Mucosa of descending colon (tissue), 3 donors: ENCODE data around the gene FAM107B. TPM values are rescaled to one million over a fixed set of nuclear protein-coding genes. Genes with fewer than 3 reads are reported as not detected.

ENCODE experiments used
- ATAC-seq: fragments of 200-7000 bp; cut with Tn5 transposase; one replicate; pipeline ENCODE4 v1.9.1; 2020; ENCODE audit warnings: mild to moderate bottlenecking, moderate library complexity
- DNase-seq, 3 donors: peaks; one replicate each; pipeline ENCODE4 v3.0.0-alpha.2; 2020
- H3K36me3 ChIP-seq: fragments of 200-600 bp; one replicate; pipeline ENCODE4 v1.8.0; 2021; ENCODE audit warnings: low read depth, mild to moderate bottlenecking
- H3K4me1 ChIP-seq: fragments of 200-600 bp; one replicate; pipeline ENCODE4 v1.8.0; 2021; ENCODE audit warnings: low read depth, mild to moderate bottlenecking
- H3K4me3 ChIP-seq: fragments of 200-600 bp; one replicate; pipeline ENCODE4 v1.8.0; 2021; ENCODE audit warnings: mild to moderate bottlenecking
- H3K9me3 ChIP-seq: fragments of 200-600 bp; one replicate; pipeline ENCODE4 v1.8.0; 2021; ENCODE audit warnings: mild to moderate bottlenecking
- CTCF ChIP-seq: fragments of 200-600 bp; IDR thresholded peaks from one replicate; pipeline ENCODE4 v1.8.0; 2022; ENCODE audit warnings: antibody characterized with exemption, mild to moderate bottlenecking
- intact Hi-C, 2 donors: fragments of 100-400 bp; cut with DNase I in 1 of 2; cut with micrococcal nuclease in 1 of 2; formaldehyde crosslinking; loops; one replicate each; pipeline versions ENCODE4 v1.11.0 to v1.11.1; 2022; cut with DNase I, micrococcal nuclease
- total RNA-seq, 3 donors: library from RNA; stranded (reverse); fragmentation: NEBNext Ultra II Directional in 2 of 3; extraction: Animal tissue kit (Norgen Biotek cat#: 25700) in 2 of 3; gene quantifications; one replicate each; pipeline versions ENCODE4 v1.2.1 to v1.2.4, GENCODE V29; 2021 to 2023
- donor health status: DM: no; HTN: no; CAD: no; lungs with moderate emphysema.
- donor health status: DM: no; HTN: no; CAD: no.
- donor health status: DM: no; HTN: yes; CAD: no.

FAM107B gene
- total RNA-seq, 3 donors from 2014 or later: 45.6 to 77.7 (median 76.9) TPM

- intact Hi-C loops: no loop called here
- H3K36me3 ChIP-seq: no peaks in the 10 kb centered on the region
- TF ChIP-seq CTCF: no peak
- no peak for DNase-seq
- ATAC-seq: no peak
- no peaks in the 10 kb centered on the region for H3K4me1 ChIP-seq
- no peaks in the 10 kb centered on the region for H3K9me3 ChIP-seq
- no peak overlapping the region for H3K4me3 ChIP-seq
These were observed 42.7 kb downstream of the FAM107B start for GRCh38 chr10:14731875-14732512.

GRCh38 chr10:14728346-14728745, 46.4 kb downstream of the FAM107B start:
- no peaks in the 10 kb centered on the region for H3K36me3 ChIP-seq
- H3K4me3 ChIP-seq: no peak overlapping the region
- DNase-seq (no peak), ATAC-seq (no peak)
- H3K9me3 ChIP-seq: no peaks in the 10 kb centered on the region
- intact Hi-C loops: no loop called here
- H3K4me1 ChIP-seq: no peaks in the 10 kb centered on the region
- TF ChIP-seq CTCF: no peak

GRCh38 chr10:14727924-14728323, 46.8 kb downstream of the FAM107B start:
- no peak for TF ChIP-seq CTCF
- no peaks in the 10 kb centered on the region for H3K4me1 ChIP-seq
- no peak for DNase-seq
- H3K4me3 ChIP-seq: no peak overlapping the region
- no peaks in the 10 kb centered on the region for H3K36me3 ChIP-seq
- no peak for ATAC-seq
- intact Hi-C loops: no loop called here
- H3K9me3 ChIP-seq: no peaks in the 10 kb centered on the region

- no peaks in the 10 kb centered on the region for H3K36me3 ChIP-seq
- ATAC-seq (no peak), DNase-seq (no peak)
- intact Hi-C loops: no loop called here
- no peaks in the 10 kb centered on the region for H3K9me3 ChIP-seq
- no peak overlapping the region for H3K4me3 ChIP-seq
- no peaks in the 10 kb centered on the region for H3K4me1 ChIP-seq
- TF ChIP-seq CTCF: no peak
These were observed 47.2 kb downstream of the FAM107B start for GRCh38 chr10:14727465-14727864.

- DNase-seq (no peak), ATAC-seq (no peak)
- Histone ChIP-seq H3K9me3 (no peaks in the 10 kb centered on the region), H3K4me1 (no peaks in the 10 kb centered on the region), H3K36me3 (no peaks in the 10 kb centered on the region), H3K4me3 (no peak overlapping the region)
- TF ChIP-seq CTCF: no peak
- intact Hi-C loops: no loop called here
These were observed 49.8 kb downstream of the FAM107B start for GRCh38 chr10:14724931-14725330.
